Body of pancreas (tissue), 4 donors: ENCODE measurements around the gene NFIC. TPM values are rescaled to one million over a fixed set of nuclear protein-coding genes. Genes with fewer than 3 reads are reported as not detected.
A peak's percentile ranks its signal among the peaks of the same experiment; 100 is the strongest.

Experiments used
- ATAC-seq: fragments of 150-250 bp; one replicate; pipeline ENCODE4 v1.9.1; 2016
- DNase-seq, 4 donors: peaks; one replicate each; pipeline ENCODE4 v3.0.0-alpha.2; 2019
- H3K27ac ChIP-seq, 4 donors: fragments of 200-600 bp; sonication (generic); 1 replicate in 3 of 4; 2 replicates in 1 of 4; pipeline versions ENCODE4 v1.5.1 to v1.6.1; 2016 to 2019; ENCODE audit warnings: mild to moderate bottlenecking in 1 of 4, mixed read lengths in 1 of 4, moderate library complexity in 1 of 4
- H3K27me3 ChIP-seq, 2 donors: fragments of 200-600 bp; sonication (generic); one replicate each; pipeline ENCODE4 v1.6.0; 2016; ENCODE audit warnings: mild to moderate bottlenecking in 1 of 2
- H3K36me3 ChIP-seq, 2 donors: fragments of 200-600 bp; sonication (generic); replicated peaks in 1 of 2; 2 replicates each; pipeline ENCODE4 v1.5.1; 2016; ENCODE audit warnings: low read depth in 2 of 2; ENCODE audit not compliant: insufficient read depth in 1 of 2
- H3K4me1 ChIP-seq: fragments of 200-600 bp; sonication (generic); one replicate; pipeline ENCODE4 v1.6.0; 2016
- H3K4me3 ChIP-seq, 2 donors: fragments of 200-600 bp; sonication (generic); 1 replicate in 1 of 2; 2 replicates in 1 of 2; pipeline ENCODE4 v1.5.1; 2016 to 2019
- H3K9me3 ChIP-seq, 3 donors: fragments of 200-600 bp; sonication (generic); 1 replicate in 2 of 3; 2 replicates in 1 of 3; pipeline ENCODE4 v1.5.1; 2016
- CTCF ChIP-seq, 7 experiments: fragments of 450-650 bp in 4 of 7; fragments of 200-600 bp in 3 of 7; sonication (generic) in 3 of 7; IDR thresholded peaks; one replicate each; pipeline ENCODE4 v1.5.1; 2016 to 2019; ENCODE audit warnings: antibody characterized with exemption in 7 of 7
- POLR2A ChIP-seq, 3 donors: fragments of 450-650 bp; IDR thresholded peaks; one replicate each; pipeline ENCODE4 v1.6.1; 2016; ENCODE audit warnings: antibody characterized with exemption in 3 of 3, mild to moderate bottlenecking in 2 of 3
- WGBS, 2 donors: methylation state at CpG; one replicate each; pipeline ENCODE4 v1.1.5; 2017; 5-methylcytosine and 5-hydroxymethylcytosine counted together
- intact Hi-C: fragments of 100-400 bp; cut with DNase I; formaldehyde crosslinking; loops from one replicate; pipeline ENCODE4 v1.15.1; 2023
- total RNA-seq, 2 donors: library from RNA; depleted of rRNA; stranded (reverse); fragments of >200 nt; gene quantifications; one replicate each; pipeline ENCODE4 v1.1.0, GENCODE V29; 2016

NFIC gene
- 100 to 1,000 TPM; 178 to 186 TPM for total RNA-seq

- Histone ChIP-seq H3K9me3 (no peaks in the 10 kb centered on the region), H3K36me3 (no peaks in the 10 kb centered on the region), H3K27me3 (no peaks in the 10 kb centered on the region), H3K4me3 (peak within 1 kb of the TSS; percentile 63 to 75), H3K4me1 (peaks cover 77% of the 10 kb centered on the region), H3K27ac (peak within 1 kb of the TSS; percentile 97 to 99 (median 99))
- WGBS, 2 donors, result 1% methylated on average over 31 to 51 of the region's 64 CpGs
- DNase-seq, result peak; percentile 82 to 86 (median 84)
- TF ChIP-seq POLR2A (IDR thresholded peaks at IDR 0.05) (peak in 2 of 3 donors; percentile 16 to 75), CTCF (IDR thresholded peaks at IDR 0.05) (no peak)
- ATAC-seq, result peak; percentile 68
- intact Hi-C loops, result no loop called here
Measured at GRCh38 chr19:3365836-3366752, at the start of gene NFIC. Gene NFIC, plus strand, starts transcription at chr19:3366583. Its CDS starts 54 bp downstream, at chr19:3366637.

DNA sequence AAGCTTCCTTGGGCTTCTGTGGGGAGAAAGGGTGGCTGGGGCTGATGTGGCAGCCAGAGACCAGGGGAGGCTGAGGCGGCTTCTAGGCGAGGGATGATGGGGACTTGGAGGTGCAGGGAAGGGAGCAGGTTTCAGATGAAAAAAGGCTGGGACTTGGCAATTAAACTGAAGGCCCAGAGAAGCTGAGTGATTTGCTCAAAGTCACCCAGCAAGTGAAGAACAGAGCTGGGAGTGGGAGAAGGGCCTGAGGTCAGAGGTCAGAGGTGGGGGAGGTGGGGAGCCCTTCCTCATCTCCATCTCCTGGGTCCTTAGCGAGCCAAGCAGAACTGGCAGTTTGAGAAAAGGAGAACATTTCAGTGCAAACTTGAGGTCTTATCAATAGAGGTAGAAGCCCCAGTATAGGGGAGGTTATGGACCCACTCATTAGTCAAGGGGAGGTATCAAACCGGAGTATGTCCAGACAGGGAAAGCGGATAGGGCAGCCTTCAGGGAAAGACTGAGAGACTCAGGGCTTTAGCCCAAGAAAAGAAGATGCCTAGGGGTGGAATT lies 49.6 kb upstream of the NFIC start:
- no peaks in the 10 kb centered on the region for H3K9me3 ChIP-seq
- peaks cover 0 to 17% of the 10 kb centered on the region in 2 donors for H3K27me3 ChIP-seq
- DNase-seq (no peak), ATAC-seq (no peak)
- intact Hi-C loops, result no loop called here
- no peaks in the 10 kb centered on the region for H3K4me1 ChIP-seq
- 83 to 86% methylated on average over 5 of the region's 5 CpGs for WGBS, 2 donors
- H3K36me3 ChIP-seq, result no peaks in the 10 kb centered on the region
- no peak overlapping the region for H3K4me3 ChIP-seq
- TF ChIP-seq POLR2A (IDR thresholded peaks at IDR 0.05) (no peak), CTCF (IDR thresholded peaks at IDR 0.05) (no peak)
- H3K27ac ChIP-seq, result no peak overlapping the region

DNA sequence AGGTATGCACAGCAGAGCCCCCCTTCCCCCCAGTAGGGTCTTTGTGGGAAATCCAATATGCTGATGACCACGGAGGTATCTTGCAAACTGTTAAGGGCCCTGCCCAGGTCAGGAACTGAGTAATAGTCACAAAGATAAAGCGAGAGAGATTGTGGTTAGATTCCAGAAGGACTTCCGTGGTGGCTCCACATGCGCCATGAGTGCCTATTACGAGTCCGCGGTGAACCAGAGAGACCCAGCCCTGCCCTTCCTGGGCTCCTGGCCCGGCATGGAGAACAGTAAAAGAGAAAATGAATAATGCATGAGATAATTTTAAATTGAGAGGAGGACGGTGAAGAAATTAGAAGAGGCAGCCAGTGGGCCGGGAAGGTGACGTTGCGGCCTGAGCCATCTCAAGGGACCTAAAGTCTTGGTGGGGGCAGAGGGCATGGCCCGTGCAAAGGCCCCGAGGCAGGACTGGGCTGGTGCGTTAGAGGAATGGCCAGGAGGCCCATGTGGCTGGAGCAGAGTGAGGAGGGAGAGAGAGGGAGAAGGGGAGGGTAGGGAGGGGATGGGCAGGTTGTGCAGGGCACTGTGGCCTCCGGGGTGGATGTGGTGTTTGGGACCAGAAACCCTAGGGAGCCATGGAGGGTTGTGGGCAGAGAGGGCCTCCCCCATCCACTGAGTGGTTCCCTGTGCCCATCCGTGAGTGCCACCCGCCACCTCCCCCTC lies 46.6 kb upstream of the NFIC start:
- TF ChIP-seq CTCF (IDR thresholded peaks at IDR 0.05), result no peak
- TF ChIP-seq POLR2A (IDR thresholded peaks at IDR 0.05), result no peak
- ATAC-seq, result no peak

GRCh38 chr19:3320354-3320670 lies 46.1 kb upstream of the NFIC start:
- WGBS, 2 donors, result 35 to 47% methylated on average over 9 to 29 of the region's 29 CpGs
- intact Hi-C loops, result loop anchor here (5.0 kb wide), 1 partner anchor 152 kb away; no protein-coding TSS in a partner anchor
- no peak for ATAC-seq
- no peak for TF ChIP-seq POLR2A (IDR thresholded peaks at IDR 0.05)
- TF ChIP-seq CTCF (IDR thresholded peaks at IDR 0.05), result no peak
- Histone ChIP-seq H3K36me3 (no peaks in the 10 kb centered on the region), H3K27ac (no peak overlapping the region), H3K27me3 (peaks cover 0 to 11% of the 10 kb centered on the region in 2 donors), H3K4me3 (no peak overlapping the region), H3K4me1 (no peaks in the 10 kb centered on the region), H3K9me3 (no peaks in the 10 kb centered on the region)
- no peak for DNase-seq

More for the DNA sequence above, 46.6 kb upstream of the NFIC start:
- DNase-seq, result no peak
- H3K36me3 ChIP-seq, result no peaks in the 10 kb centered on the region
- no peaks in the 10 kb centered on the region for H3K9me3 ChIP-seq
- H3K27me3 ChIP-seq, result peaks cover 0 to 11% of the 10 kb centered on the region in 2 donors
- WGBS, 2 donors, result 47 to 49% methylated on average over 16 to 18 of the region's 18 CpGs
- H3K27ac ChIP-seq, result no peak overlapping the region
- H3K4me3 ChIP-seq, result no peak overlapping the region
- intact Hi-C loops, result loop anchor here (5.0 kb wide), 1 partner anchor 153 kb away; no protein-coding TSS in a partner anchor
- H3K4me1 ChIP-seq, result no peaks in the 10 kb centered on the region
